Hepatocyte (in vitro differentiated cells): ENCODE results near the gene SLC2A13. TPM values are rescaled to one million over a fixed set of nuclear protein-coding genes. Genes with fewer than 3 reads are reported as not detected.

Experiments
- DNase-seq: peaks from one replicate; pipeline ENCODE4 v3.0.0-alpha.2; 2016; ENCODE audit warnings: low spot score
- H2AFZ ChIP-seq: fragments of 200-600 bp; sonication (generic); 2 replicates; pipeline ENCODE4 v1.6.0; 2016; ENCODE audit warnings: antibody characterized with exemption, mild to moderate bottlenecking
- H3K27ac ChIP-seq: fragments of 200-600 bp; sonication (generic); 2 replicates; pipeline ENCODE4 v1.5.1; 2016; ENCODE audit warnings: mild to moderate bottlenecking
- H3K27me3 ChIP-seq: fragments of 200-600 bp; sonication (generic); 2 replicates; pipeline ENCODE4 v1.6.1; 2016
- H3K36me3 ChIP-seq: fragments of 200-600 bp; sonication (generic); replicated peaks from 2 replicates; pipeline ENCODE4 v1.5.1; 2016; ENCODE audit warnings: low read depth; ENCODE audit not compliant: insufficient read depth
- H3K4me1 ChIP-seq: fragments of 200-600 bp; sonication (generic); 2 replicates; pipeline ENCODE4 v1.5.1; 2016; ENCODE audit warnings: mild to moderate bottlenecking, moderate library complexity; ENCODE audit not compliant: insufficient read depth
- H3K4me2 ChIP-seq: fragments of 200-600 bp; sonication (generic); 2 replicates; pipeline ENCODE4 v1.6.0; 2016
- H3K4me3 ChIP-seq: fragments of 200-600 bp; sonication (generic); 2 replicates; pipeline ENCODE4 v1.5.1; 2016; ENCODE audit warnings: mild to moderate bottlenecking
- H3K79me2 ChIP-seq: fragments of 200-600 bp; sonication (generic); 2 replicates; pipeline ENCODE4 v1.6.0; 2017; ENCODE audit warnings: mild to moderate bottlenecking
- H3K9me2 ChIP-seq: fragments of 200-600 bp; sonication (generic); replicated peaks from 2 replicates; pipeline ENCODE4 v1.6.0; 2017; ENCODE audit warnings: mild to moderate bottlenecking; ENCODE audit not compliant: insufficient read depth
- H3K9me3 ChIP-seq: fragments of 200-600 bp; sonication (generic); 2 replicates; pipeline ENCODE4 v1.5.1; 2016; ENCODE audit warnings: low read depth, mild to moderate bottlenecking
- H4K20me1 ChIP-seq: fragments of 200-600 bp; sonication (generic); 2 replicates; pipeline ENCODE4 v1.6.0; 2016; ENCODE audit warnings: mild to moderate bottlenecking; ENCODE audit not compliant: insufficient read depth, poor library complexity, severe bottlenecking
- CTCF ChIP-seq: fragments of 200-600 bp; sonication (generic); IDR thresholded peaks from 2 replicates; pipeline ENCODE4 v1.5.1; 2016; ENCODE audit warnings: antibody characterized with exemption, mild to moderate bottlenecking; ENCODE audit not compliant: poor library complexity
- EZH2 ChIP-seq: fragments of 200-600 bp; sonication (generic); IDR thresholded peaks from 2 replicates; pipeline ENCODE4 v1.6.1; 2016; ENCODE audit warnings: antibody characterized with exemption, mild to moderate bottlenecking, borderline replicate concordance
- EZH2phosphoT487 ChIP-seq: fragments of 200-600 bp; sonication (generic); IDR thresholded peaks from one replicate; pipeline ENCODE4 v1.6.1; 2018; ENCODE audit warnings: antibody characterized with exemption, mild to moderate bottlenecking, low read depth, moderate library complexity; ENCODE audit not compliant: unreplicated experiment, severe bottlenecking
- WGBS: methylation state at CpG from one replicate; pipeline ENCODE4 v1.1.6; 2016; ENCODE audit warnings: low lambda C conversion rate; ENCODE audit errors: missing lambda C conversion rate; 5-methylcytosine and 5-hydroxymethylcytosine counted together
- polyA plus RNA-seq: library from polyadenylated mRNA; unstranded; fragments of >200 nt; fragmentation: Nextera tagmentation; extraction: Ambion mirVana; gene quantifications from 2 replicates; pipeline ENCODE4 v1.2.1, GENCODE V29; 2016
- total RNA-seq: library from RNA; depleted of rRNA; stranded (reverse); fragments of >200 nt; gene quantifications from 2 replicates; pipeline ENCODE4 v1.2.3, GENCODE V29; 2014

SLC2A13 gene
- total and polyA plus RNA-seq, 2 experiments from 2014 or later = 12.1 to 21.1 TPM

GRCh38 chr12:39780913-39781446, 324.9 kb downstream of the SLC2A13 start:
- H3K27ac ChIP-seq = no peak overlapping the region
- no peaks in the 10 kb centered on the region for H3K9me2 ChIP-seq
- no peak overlapping the region for H3K4me2 ChIP-seq
- no peaks in the 10 kb centered on the region for H3K79me2 ChIP-seq
- no peaks in the 10 kb centered on the region for H3K4me1 ChIP-seq
- TF ChIP-seq EZH2phosphoT487 = no peak
- no peak for TF ChIP-seq EZH2
- no peak for TF ChIP-seq CTCF
- H3K9me3 ChIP-seq = no peaks in the 10 kb centered on the region
- no peaks in the 10 kb centered on the region for H3K36me3 ChIP-seq
- DNase-seq = no peak
- no peaks in the 10 kb centered on the region for H4K20me1 ChIP-seq
- no peaks in the 10 kb centered on the region for H3K27me3 ChIP-seq
- WGBS = 68% methylated on average over 4 of the region's 4 CpGs
- no peak overlapping the region for H2AFZ ChIP-seq
- H3K4me3 ChIP-seq = no peak overlapping the region

DNA sequence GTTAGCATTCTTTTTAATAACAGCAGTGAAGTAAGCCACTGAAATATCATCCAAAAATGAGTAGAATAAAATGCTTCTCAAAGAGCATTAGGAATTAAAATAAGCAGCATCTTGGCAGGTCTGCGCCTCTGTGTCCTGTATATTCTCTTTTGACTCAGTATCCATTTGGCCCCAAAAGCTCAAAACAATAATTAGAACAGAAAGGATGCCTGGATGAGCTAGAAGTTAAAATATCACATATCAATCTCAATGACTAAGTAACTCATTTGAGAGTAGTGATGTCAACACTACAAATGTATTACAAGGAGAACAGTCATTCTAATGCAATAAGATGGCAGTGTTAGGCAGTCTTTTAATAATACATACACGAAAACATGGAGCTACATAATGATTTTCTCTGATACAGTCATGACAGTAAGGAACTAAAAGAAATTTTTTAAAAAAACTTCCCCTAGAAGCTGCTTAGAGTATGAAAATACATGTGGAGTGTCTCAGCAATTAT, 325.4 kb downstream of the SLC2A13 start:
- no peaks in the 10 kb centered on the region for H3K79me2 ChIP-seq
- H3K9me2 ChIP-seq = no peaks in the 10 kb centered on the region
- DNase-seq = no peak
- 85% methylated on average over 2 of the region's 2 CpGs for WGBS
- H3K4me2 ChIP-seq = no peak overlapping the region
- no peak overlapping the region for H2AFZ ChIP-seq
- no peaks in the 10 kb centered on the region for H3K9me3 ChIP-seq
- no peak overlapping the region for H3K27ac ChIP-seq
- no peaks in the 10 kb centered on the region for H3K4me1 ChIP-seq
- no peak overlapping the region for H3K4me3 ChIP-seq
- TF ChIP-seq EZH2 (no peak), CTCF (no peak), EZH2phosphoT487 (no peak)
- H3K36me3 ChIP-seq = no peaks in the 10 kb centered on the region
- H4K20me1 ChIP-seq = no peaks in the 10 kb centered on the region
- H3K27me3 ChIP-seq = no peaks in the 10 kb centered on the region

- H3K4me3 ChIP-seq = no peak overlapping the region
- TF ChIP-seq EZH2phosphoT487 (no peak), CTCF (no peak), EZH2 (no peak)
- 59% methylated on average over 5 of the region's 5 CpGs for WGBS
These were observed 326.0 kb downstream of the SLC2A13 start for GRCh38 chr12:39779768-39780340.

More at GRCh38 chr12:39779768-39780340, 326.0 kb downstream of the SLC2A13 start:
- no peaks in the 10 kb centered on the region for H3K4me1 ChIP-seq
- no peaks in the 10 kb centered on the region for H3K9me2 ChIP-seq
- no peak overlapping the region for H3K4me2 ChIP-seq
- H3K27me3 ChIP-seq = no peaks in the 10 kb centered on the region
- H2AFZ ChIP-seq = no peak overlapping the region
- no peak for DNase-seq
- no peaks in the 10 kb centered on the region for H3K9me3 ChIP-seq
- no peaks in the 10 kb centered on the region for H4K20me1 ChIP-seq
- no peaks in the 10 kb centered on the region for H3K36me3 ChIP-seq
- no peak overlapping the region for H3K27ac ChIP-seq
- H3K79me2 ChIP-seq = no peaks in the 10 kb centered on the region
